Endodermal cell (in vitro differentiated cells): ENCODE measurements around the gene CACNA2D1. TPM values are rescaled to one million over a fixed set of nuclear protein-coding genes. Genes with fewer than 3 reads are reported as not detected.

Experiments used
- DNase-seq: peaks from one replicate; pipeline ENCODE4 v3.0.0-alpha.2; 2017
- H3K27ac ChIP-seq: 2 replicates; pipeline ENCODE4 v1.5.1; 2013; ENCODE audit warnings: mild to moderate bottlenecking, low read depth, low read length, moderate library complexity
- H3K27me3 ChIP-seq: 2 replicates; pipeline ENCODE4 v1.6.1; 2013; ENCODE audit warnings: mild to moderate bottlenecking, low read length, moderate library complexity; ENCODE audit not compliant: insufficient read depth, control insufficient read depth, poor library complexity, severe bottlenecking
- H3K36me3 ChIP-seq: 2 replicates; pipeline ENCODE4 v1.7.0; 2013; ENCODE audit warnings: mild to moderate bottlenecking, low read length, moderate library complexity; ENCODE audit not compliant: control insufficient read depth, insufficient read depth
- H3K4me1 ChIP-seq: one replicate; pipeline ENCODE4 v1.7.0; 2013; ENCODE audit warnings: low read length; ENCODE audit not compliant: control insufficient read depth, insufficient read depth
- H3K4me3 ChIP-seq: 2 replicates; pipeline ENCODE4 v1.5.1; 2013; ENCODE audit warnings: mild to moderate bottlenecking, low read length, moderate library complexity
- H3K9ac ChIP-seq: 2 replicates; pipeline ENCODE4 v1.6.1; 2013; ENCODE audit warnings: mild to moderate bottlenecking, low read length, moderate library complexity; ENCODE audit not compliant: poor library complexity, severe bottlenecking; ENCODE audit errors: extremely low read depth
- H3K9me3 ChIP-seq: 2 replicates; pipeline ENCODE4 v1.6.1; 2013; ENCODE audit warnings: mild to moderate bottlenecking, low read length, moderate library complexity; ENCODE audit not compliant: control insufficient read depth
- H3K27ac Mint-ChIP-seq: 2 replicates; pipeline ENCODE4 v1.8.0; 2020; ENCODE audit warnings: mixed read lengths
- H3K27me3 Mint-ChIP-seq: 2 replicates; pipeline ENCODE4 v1.8.0; 2021; ENCODE audit warnings: mild to moderate bottlenecking, mixed read lengths; ENCODE audit not compliant: insufficient read depth
- H3K36me3 Mint-ChIP-seq: 2 replicates; pipeline ENCODE4 v1.8.0; 2020; ENCODE audit warnings: low read depth, mixed read lengths
- H3K4me1 Mint-ChIP-seq: 2 replicates; pipeline ENCODE4 v1.8.0; 2020; ENCODE audit warnings: mixed read lengths
- H3K4me3 Mint-ChIP-seq: 2 replicates; pipeline ENCODE4 v1.8.0; 2020; ENCODE audit warnings: mild to moderate bottlenecking, moderate library complexity, mixed read lengths
- H3K9me3 Mint-ChIP-seq: 2 replicates; pipeline ENCODE4 v1.8.0; 2020; ENCODE audit warnings: mild to moderate bottlenecking, mixed read lengths
- WGBS, 2 experiments: methylation state at CpG; one replicate each; pipeline versions ENCODE4 v1.1.5 to v1.1.7; 2013; ENCODE audit warnings: missing lambda C conversion rate in 2 of 2, mixed read lengths in 1 of 2; ENCODE audit not compliant: insufficient coverage in 1 of 2, insufficient read length in 1 of 2; 5-methylcytosine and 5-hydroxymethylcytosine counted together
- total RNA-seq, 2 donors: library from RNA; stranded (reverse); fragmentation: NEBNext Ultra II Directional in 1 of 2; extraction: Animal tissue kit (Norgen Biotek cat#: 25700) in 1 of 2; gene quantifications; 2 replicates in 1 of 2; 3 replicates in 1 of 2; pipeline ENCODE4 v1.2.1, GENCODE V29; 2021
- TF ChIP-seq, protein P1 (sequence below): fragments of 200-600 bp; sonication (generic); conservative IDR thresholded peaks from 2 replicates; pipeline ENCODE4 v1.5.0; 2021; ENCODE audit warnings: antibody characterized with exemption, mild to moderate bottlenecking

CACNA2D1 gene
- total RNA-seq, 2 donors from 2014 or later = 16.9 to 26.8 TPM

DNA sequence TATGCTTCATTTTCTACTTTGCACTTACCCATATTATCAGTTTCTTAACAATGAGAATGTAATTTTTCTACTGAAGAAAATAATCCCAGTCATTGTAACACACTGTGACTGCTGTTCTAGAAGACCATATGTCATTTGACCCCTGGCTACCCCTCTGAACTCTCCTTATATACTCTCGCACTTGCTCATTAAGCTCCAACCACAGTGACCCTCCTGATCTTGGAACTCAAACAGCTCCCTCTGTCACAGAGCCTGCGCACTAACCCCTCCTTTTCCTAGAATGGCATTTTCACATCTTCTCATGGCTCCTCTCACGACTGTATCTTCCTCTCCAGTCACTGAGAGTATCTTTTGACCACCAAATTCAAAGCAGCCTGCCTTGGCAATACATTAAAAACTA lies 169.7 kb downstream of the CACNA2D1 start:
- Mint-ChIP-seq H3K27me3 (no peaks in the 10 kb centered on the region), H3K4me3 (no peak overlapping the region), H3K4me1 (peaks cover 12% of the 10 kb centered on the region), H3K9me3 (no peaks in the 10 kb centered on the region), H3K36me3 (no peaks in the 10 kb centered on the region), H3K27ac (no peak overlapping the region)
- Histone ChIP-seq H3K36me3 (no peaks in the 10 kb centered on the region), H3K9ac (no peak overlapping the region), H3K9me3 (no peaks in the 10 kb centered on the region), H3K4me1 (no peaks in the 10 kb centered on the region), H3K27ac (no peak overlapping the region), H3K4me3 (no peak overlapping the region), H3K27me3 (no peaks in the 10 kb centered on the region)
- no peak for DNase-seq
- TF ChIP-seq, protein P1, sequence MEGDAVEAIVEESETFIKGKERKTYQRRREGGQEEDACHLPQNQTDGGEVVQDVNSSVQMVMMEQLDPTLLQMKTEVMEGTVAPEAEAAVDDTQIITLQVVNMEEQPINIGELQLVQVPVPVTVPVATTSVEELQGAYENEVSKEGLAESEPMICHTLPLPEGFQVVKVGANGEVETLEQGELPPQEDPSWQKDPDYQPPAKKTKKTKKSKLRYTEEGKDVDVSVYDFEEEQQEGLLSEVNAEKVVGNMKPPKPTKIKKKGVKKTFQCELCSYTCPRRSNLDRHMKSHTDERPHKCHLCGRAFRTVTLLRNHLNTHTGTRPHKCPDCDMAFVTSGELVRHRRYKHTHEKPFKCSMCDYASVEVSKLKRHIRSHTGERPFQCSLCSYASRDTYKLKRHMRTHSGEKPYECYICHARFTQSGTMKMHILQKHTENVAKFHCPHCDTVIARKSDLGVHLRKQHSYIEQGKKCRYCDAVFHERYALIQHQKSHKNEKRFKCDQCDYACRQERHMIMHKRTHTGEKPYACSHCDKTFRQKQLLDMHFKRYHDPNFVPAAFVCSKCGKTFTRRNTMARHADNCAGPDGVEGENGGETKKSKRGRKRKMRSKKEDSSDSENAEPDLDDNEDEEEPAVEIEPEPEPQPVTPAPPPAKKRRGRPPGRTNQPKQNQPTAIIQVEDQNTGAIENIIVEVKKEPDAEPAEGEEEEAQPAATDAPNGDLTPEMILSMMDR = no peak
- 80 to 87% methylated on average over 2 to 3 of the region's 3 CpGs for WGBS, 2 experiments

DNA sequence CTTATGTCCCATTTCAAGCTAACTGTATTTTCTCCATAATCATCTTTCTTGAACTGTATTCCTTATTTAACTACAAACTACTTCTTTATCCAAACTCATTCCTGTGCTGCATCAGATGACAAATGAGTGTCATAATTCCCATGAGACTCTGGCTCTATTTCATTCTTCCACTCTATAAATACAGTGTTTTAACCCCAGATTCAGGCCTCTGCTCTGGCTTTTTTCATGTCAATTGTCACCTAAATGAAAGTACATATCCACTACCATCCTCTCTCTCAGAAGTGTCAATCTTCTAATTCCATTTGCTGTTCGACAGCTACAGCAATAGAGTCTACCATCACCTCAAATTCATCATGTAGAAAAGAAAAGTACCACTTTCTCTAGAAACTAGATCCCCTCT lies 172.7 kb downstream of the CACNA2D1 start:
- Histone ChIP-seq H3K4me3 (no peak overlapping the region), H3K9ac (no peak overlapping the region), H3K36me3 (no peaks in the 10 kb centered on the region), H3K9me3 (no peaks in the 10 kb centered on the region), H3K4me1 (no peaks in the 10 kb centered on the region), H3K27me3 (no peaks in the 10 kb centered on the region), H3K27ac (no peak overlapping the region)
- H3K9me3 Mint-ChIP-seq = no peaks in the 10 kb centered on the region
- H3K4me1 Mint-ChIP-seq = peaks cover 18% of the 10 kb centered on the region
- no peak overlapping the region for H3K4me3 Mint-ChIP-seq
- WGBS, 2 experiments = 93% methylated on average over 1 of the region's 1 CpG
- no peak for DNase-seq
- no peak overlapping the region for H3K27ac Mint-ChIP-seq
- TF ChIP-seq, protein P1 = no peak
- H3K27me3 Mint-ChIP-seq = no peaks in the 10 kb centered on the region
- H3K36me3 Mint-ChIP-seq = no peaks in the 10 kb centered on the region

DNA sequence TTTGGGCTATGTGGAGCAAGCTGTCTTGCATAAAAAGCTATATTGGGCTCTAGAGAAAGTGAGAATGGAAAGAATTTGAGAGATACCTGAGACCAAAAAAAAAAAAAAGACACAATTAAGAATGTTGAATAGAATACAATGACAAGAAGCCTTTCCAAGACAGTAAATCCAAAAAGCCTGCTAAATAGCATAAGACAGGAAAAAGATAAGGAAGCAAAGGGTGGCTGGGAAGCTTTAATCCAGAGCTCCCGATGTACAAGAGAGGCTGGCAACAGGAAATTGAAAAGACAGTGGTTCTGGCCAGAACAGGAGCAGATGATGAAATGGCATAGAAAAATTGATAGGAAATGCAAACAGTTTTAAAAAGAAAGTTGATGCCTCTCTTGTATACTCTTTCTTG lies 174.9 kb downstream of the CACNA2D1 start:
- 88 to 92% methylated on average over 1 of the region's 1 CpG for WGBS, 2 experiments

More for the DNA sequence above, 174.9 kb downstream of the CACNA2D1 start:
- no peaks in the 10 kb centered on the region for H3K27me3 Mint-ChIP-seq
- H3K4me3 ChIP-seq = no peak overlapping the region
- no peaks in the 10 kb centered on the region for H3K36me3 Mint-ChIP-seq
- no peak overlapping the region for H3K27ac ChIP-seq
- no peak for DNase-seq
- TF ChIP-seq, protein P1 = no peak
- H3K4me1 Mint-ChIP-seq = peaks cover 18% of the 10 kb centered on the region
- H3K9me3 ChIP-seq = no peaks in the 10 kb centered on the region
- no peak overlapping the region for H3K9ac ChIP-seq
- H3K4me1 ChIP-seq = no peaks in the 10 kb centered on the region
- no peak overlapping the region for H3K4me3 Mint-ChIP-seq
- no peaks in the 10 kb centered on the region for H3K9me3 Mint-ChIP-seq
- H3K27ac Mint-ChIP-seq = no peak overlapping the region
- no peaks in the 10 kb centered on the region for H3K27me3 ChIP-seq
- no peaks in the 10 kb centered on the region for H3K36me3 ChIP-seq
